ENCODE data around the gene MACROD2. TPM values are rescaled to one million over a fixed set of nuclear protein-coding genes. Genes with fewer than 3 reads are reported as not detected.

The MACROD2 gene
- total RNA-seq, 4 donors from 2014 or later: 1.8 to 4.8 (median 2.9) TPM

GRCh38 chr20:14960831-14961230 is 965.5 kb downstream of the MACROD2 start:
- Histone ChIP-seq H3K27ac (no peak overlapping the region), H3K9me3 (no peaks in the 10 kb centered on the region), H3K27me3 (no peaks in the 10 kb centered on the region), H3K4me3 (no peak overlapping the region), H3K4me1 (peaks cover 0 to 9% (median 0%) of the 10 kb centered on the region in 3 donors), H3K36me3 (no peaks in the 10 kb centered on the region)
- 94 to 99% methylated on average over 3 of the region's 3 CpGs for WGBS, 2 donors
- DNase-seq: no peak
- intact Hi-C loops (cut with DNase I): no loop called here
- no peak for TF ChIP-seq CTCF (IDR thresholded peaks at IDR 0.05)
- no peak for TF ChIP-seq POLR2A (IDR thresholded peaks at IDR 0.05)

GRCh38 chr20:14963262-14963663 is 967.9 kb downstream of the MACROD2 start:
- intact Hi-C loops (cut with DNase I): no loop called here
- no peak for DNase-seq
- Histone ChIP-seq H3K36me3 (no peaks in the 10 kb centered on the region), H3K27ac (peak overlapping the region in 1 of 4 donors; percentile 42), H3K4me3 (no peak overlapping the region), H3K9me3 (no peaks in the 10 kb centered on the region), H3K4me1 (peaks cover 0 to 9% (median 0%) of the 10 kb centered on the region in 3 donors), H3K27me3 (no peaks in the 10 kb centered on the region)
- WGBS, 2 donors: 4 to 12% methylated on average over 2 to 3 of the region's 3 CpGs
- TF ChIP-seq CTCF (IDR thresholded peaks at IDR 0.05): no peak
- TF ChIP-seq POLR2A (IDR thresholded peaks at IDR 0.05): no peak

GRCh38 chr20:14966203-14966602 is 970.9 kb downstream of the MACROD2 start:
- Histone ChIP-seq H3K36me3 (no peaks in the 10 kb centered on the region), H3K27me3 (no peaks in the 10 kb centered on the region), H3K27ac (no peak overlapping the region), H3K4me3 (no peak overlapping the region), H3K4me1 (peaks cover 0 to 9% (median 0%) of the 10 kb centered on the region in 3 donors), H3K9me3 (no peaks in the 10 kb centered on the region)
- 83 to 91% methylated on average over 3 of the region's 3 CpGs for WGBS, 2 donors
- no peak for DNase-seq
- TF ChIP-seq CTCF (IDR thresholded peaks at IDR 0.05): no peak
- no peak for TF ChIP-seq POLR2A (IDR thresholded peaks at IDR 0.05)
- intact Hi-C loops (cut with DNase I): no loop called here

GRCh38 chr20:14966808-14967207 is 971.5 kb downstream of the MACROD2 start:
- no peaks in the 10 kb centered on the region for H3K36me3 ChIP-seq
- no peak overlapping the region for H3K4me3 ChIP-seq
- TF ChIP-seq POLR2A (IDR thresholded peaks at IDR 0.05) (no peak), CTCF (IDR thresholded peaks at IDR 0.05) (no peak)
- no peaks in the 10 kb centered on the region for H3K9me3 ChIP-seq
- no peak overlapping the region for H3K27ac ChIP-seq
- intact Hi-C loops (cut with DNase I): no loop called here
- H3K27me3 ChIP-seq: no peaks in the 10 kb centered on the region
- no peak for DNase-seq
- H3K4me1 ChIP-seq: peaks cover 0 to 9% (median 0%) of the 10 kb centered on the region in 3 donors

- no peak for DNase-seq
- Histone ChIP-seq H3K4me3 (no peak overlapping the region), H3K9me3 (no peaks in the 10 kb centered on the region), H3K36me3 (no peaks in the 10 kb centered on the region), H3K27me3 (no peaks in the 10 kb centered on the region), H3K4me1 (no peaks in the 10 kb centered on the region), H3K27ac (no peak overlapping the region)
- TF ChIP-seq CTCF (IDR thresholded peaks at IDR 0.05) (no peak), POLR2A (IDR thresholded peaks at IDR 0.05) (no peak)
- WGBS, 2 donors: 58 to 75% methylated on average over 1 of the region's 1 CpG
- intact Hi-C loops (cut with DNase I): no loop called here
Observed at GRCh38 chr20:14972256-14972655, 976.9 kb downstream of the MACROD2 start.
